ENCODE results near the gene UGT1A7.

The UGT1A7 gene

DNA sequence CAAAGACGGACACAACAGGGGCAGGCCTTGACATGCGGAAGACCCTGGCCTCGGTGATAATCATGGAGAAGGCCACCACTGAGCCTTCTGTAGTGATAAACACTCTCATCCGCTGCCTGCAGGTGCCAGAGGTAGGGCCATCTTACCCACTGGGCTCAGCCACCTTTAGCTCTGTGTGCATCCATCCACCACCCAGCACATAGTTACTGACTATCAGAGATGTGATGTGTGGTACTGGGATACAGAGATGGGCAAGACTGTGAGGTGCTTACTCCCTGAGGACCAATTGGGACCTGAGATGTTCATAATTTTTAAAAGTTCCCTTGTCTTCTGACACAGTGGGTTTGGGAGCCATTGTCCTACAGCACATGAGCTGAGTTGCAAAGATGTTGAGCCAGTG, 98.0 kb downstream of the UGT1A7 start:
- no peak for ATAC-seq (ENCODE audit: insufficient read depth, low read depth)
- no peak overlapping the region for H2AFZ ChIP-seq (ENCODE audit: low read depth, low read length)

GRCh38 chr2:233780771-233781170, 99.1 kb downstream of the UGT1A7 start:
- ATAC-seq (ENCODE audit: insufficient read depth, low read depth) (no peak), DNase-seq (no peak)
- Histone ChIP-seq H3K9ac (ENCODE audit: low read depth, low read length) (no peak overlapping the region), H2AFZ (ENCODE audit: low read depth, low read length) (no peak overlapping the region), H4K20me1 (ENCODE audit: insufficient read depth, low read length) (no peaks in the 10 kb centered on the region), H3K27ac (ENCODE audit: low read length) (no peak overlapping the region), H3K4me2 (ENCODE audit: insufficient read depth, low read length) (no peak overlapping the region), H3K9me3 (ENCODE audit: insufficient read depth, low read length, severe bottlenecking) (no peaks in the 10 kb centered on the region), H3K27me3 (ENCODE audit: insufficient read depth, low read length, poor library complexity) (no peaks in the 10 kb centered on the region), H3K79me2 (ENCODE audit: insufficient read depth, low read length) (no peaks in the 10 kb centered on the region), H3K4me3 (ENCODE audit: low read depth in 1 of 2, low read length in 2 of 2) (no peak overlapping the region), H3K36me3 (ENCODE audit: insufficient read depth, low read length) (no peaks in the 10 kb centered on the region), H3K4me1 (ENCODE audit: insufficient read depth, low read length) (no peaks in the 10 kb centered on the region)
- TF ChIP-seq EZH2 (IDR thresholded peaks at IDR 0.05; ENCODE audit: borderline replicate concordance, low read depth, low read length, severe bottlenecking) (no peak), CTCF (IDR thresholded peaks at IDR 0.05; ENCODE audit: borderline replicate concordance, extremely low read depth, low read length, poor library complexity, severe bottlenecking) (no peak)

More for the DNA sequence above, 98.0 kb downstream of the UGT1A7 start:
- Histone ChIP-seq H3K4me1 (ENCODE audit: insufficient read depth, low read length) (no peaks in the 10 kb centered on the region), H3K27ac (ENCODE audit: low read length) (no peak overlapping the region), H4K20me1 (ENCODE audit: insufficient read depth, low read length) (no peaks in the 10 kb centered on the region), H3K36me3 (ENCODE audit: insufficient read depth, low read length) (no peaks in the 10 kb centered on the region), H3K9ac (ENCODE audit: low read depth, low read length) (no peak overlapping the region), H3K27me3 (ENCODE audit: insufficient read depth, low read length, poor library complexity) (no peaks in the 10 kb centered on the region), H3K4me2 (ENCODE audit: insufficient read depth, low read length) (no peak overlapping the region), H3K4me3 (ENCODE audit: low read depth in 1 of 2, low read length in 2 of 2) (no peak overlapping the region), H3K79me2 (ENCODE audit: insufficient read depth, low read length) (no peaks in the 10 kb centered on the region), H3K9me3 (ENCODE audit: insufficient read depth, low read length, severe bottlenecking) (no peaks in the 10 kb centered on the region)
- DNase-seq, result no peak
- TF ChIP-seq CTCF (IDR thresholded peaks at IDR 0.05; ENCODE audit: borderline replicate concordance, extremely low read depth, low read length, poor library complexity, severe bottlenecking), result no peak
- no peak for TF ChIP-seq EZH2 (IDR thresholded peaks at IDR 0.05; ENCODE audit: borderline replicate concordance, low read depth, low read length, severe bottlenecking)

- TF ChIP-seq CTCF (IDR thresholded peaks at IDR 0.05; ENCODE audit: borderline replicate concordance, extremely low read depth, low read length, poor library complexity, severe bottlenecking) (no peak), EZH2 (IDR thresholded peaks at IDR 0.05; ENCODE audit: borderline replicate concordance, low read depth, low read length, severe bottlenecking) (no peak)
- Histone ChIP-seq H3K4me2 (ENCODE audit: insufficient read depth, low read length) (no peak overlapping the region), H3K9ac (ENCODE audit: low read depth, low read length) (no peak overlapping the region), H3K4me3 (ENCODE audit: low read depth in 1 of 2, low read length in 2 of 2) (no peak overlapping the region), H3K36me3 (ENCODE audit: insufficient read depth, low read length) (no peaks in the 10 kb centered on the region), H3K27ac (ENCODE audit: low read length) (no peak overlapping the region), H3K79me2 (ENCODE audit: insufficient read depth, low read length) (no peaks in the 10 kb centered on the region), H3K27me3 (ENCODE audit: insufficient read depth, low read length, poor library complexity) (no peaks in the 10 kb centered on the region), H3K4me1 (ENCODE audit: insufficient read depth, low read length) (no peaks in the 10 kb centered on the region), H2AFZ (ENCODE audit: low read depth, low read length) (no peak overlapping the region), H4K20me1 (ENCODE audit: insufficient read depth, low read length) (no peaks in the 10 kb centered on the region), H3K9me3 (ENCODE audit: insufficient read depth, low read length, severe bottlenecking) (no peaks in the 10 kb centered on the region)
- DNase-seq (no peak), ATAC-seq (ENCODE audit: insufficient read depth, low read depth) (no peak)
These were observed 107.9 kb downstream of the UGT1A7 start for GRCh38 chr2:233789554-233789953.

Data from DND-41 (cell line).